Measurements from ENCODE around the gene PCNP. TPM values are rescaled to one million over a fixed set of nuclear protein-coding genes. Genes with fewer than 3 reads are reported as not detected.

Gene PCNP
- total RNA-seq, 2 donors from 2014 or later = 59.2 to 92.9 TPM

DNA sequence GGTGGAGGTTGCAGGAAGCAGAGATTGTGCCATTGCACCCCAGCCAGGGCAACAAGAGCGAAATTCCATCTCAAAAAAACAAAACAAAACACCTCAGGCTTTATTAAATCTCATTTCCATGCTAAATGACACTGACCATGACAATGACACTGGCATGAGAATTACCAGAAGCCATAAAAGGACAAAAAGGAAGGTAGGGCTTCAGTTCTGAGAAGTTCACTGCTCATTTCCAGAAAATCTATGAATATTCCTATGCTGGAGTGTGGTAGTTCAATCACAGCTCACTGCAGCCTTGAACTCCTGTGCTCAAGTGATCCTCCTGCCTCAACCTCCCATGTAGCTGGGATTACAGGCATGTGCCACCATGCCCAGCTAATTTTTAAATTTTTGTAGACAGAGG is 44.7 kb downstream of the PCNP start:
- no peaks in the 10 kb centered on the region for H3K4me1 ChIP-seq (replicated peaks)
- H3K4me3 ChIP-seq = no peak overlapping the region
- H3K27ac ChIP-seq = no peak overlapping the region
- no peak for DNase-seq (ENCODE audit: low spot score)
- no peak for TF ChIP-seq POLR2A (IDR thresholded peaks at IDR 0.05)
- TF ChIP-seq, protein P1, sequence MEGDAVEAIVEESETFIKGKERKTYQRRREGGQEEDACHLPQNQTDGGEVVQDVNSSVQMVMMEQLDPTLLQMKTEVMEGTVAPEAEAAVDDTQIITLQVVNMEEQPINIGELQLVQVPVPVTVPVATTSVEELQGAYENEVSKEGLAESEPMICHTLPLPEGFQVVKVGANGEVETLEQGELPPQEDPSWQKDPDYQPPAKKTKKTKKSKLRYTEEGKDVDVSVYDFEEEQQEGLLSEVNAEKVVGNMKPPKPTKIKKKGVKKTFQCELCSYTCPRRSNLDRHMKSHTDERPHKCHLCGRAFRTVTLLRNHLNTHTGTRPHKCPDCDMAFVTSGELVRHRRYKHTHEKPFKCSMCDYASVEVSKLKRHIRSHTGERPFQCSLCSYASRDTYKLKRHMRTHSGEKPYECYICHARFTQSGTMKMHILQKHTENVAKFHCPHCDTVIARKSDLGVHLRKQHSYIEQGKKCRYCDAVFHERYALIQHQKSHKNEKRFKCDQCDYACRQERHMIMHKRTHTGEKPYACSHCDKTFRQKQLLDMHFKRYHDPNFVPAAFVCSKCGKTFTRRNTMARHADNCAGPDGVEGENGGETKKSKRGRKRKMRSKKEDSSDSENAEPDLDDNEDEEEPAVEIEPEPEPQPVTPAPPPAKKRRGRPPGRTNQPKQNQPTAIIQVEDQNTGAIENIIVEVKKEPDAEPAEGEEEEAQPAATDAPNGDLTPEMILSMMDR (IDR thresholded peaks at IDR 0.05) = no peak
- H3K36me3 ChIP-seq = no peaks in the 10 kb centered on the region
- intact Hi-C loops (cut with DNase I) = no loop called here
- H3K27me3 ChIP-seq (replicated peaks; ENCODE audit: insufficient read depth) = no peaks in the 10 kb centered on the region
- WGBS = 77% methylated on average over 1 of the region's 1 CpG
- no peaks in the 10 kb centered on the region for H3K9me3 ChIP-seq

DNA sequence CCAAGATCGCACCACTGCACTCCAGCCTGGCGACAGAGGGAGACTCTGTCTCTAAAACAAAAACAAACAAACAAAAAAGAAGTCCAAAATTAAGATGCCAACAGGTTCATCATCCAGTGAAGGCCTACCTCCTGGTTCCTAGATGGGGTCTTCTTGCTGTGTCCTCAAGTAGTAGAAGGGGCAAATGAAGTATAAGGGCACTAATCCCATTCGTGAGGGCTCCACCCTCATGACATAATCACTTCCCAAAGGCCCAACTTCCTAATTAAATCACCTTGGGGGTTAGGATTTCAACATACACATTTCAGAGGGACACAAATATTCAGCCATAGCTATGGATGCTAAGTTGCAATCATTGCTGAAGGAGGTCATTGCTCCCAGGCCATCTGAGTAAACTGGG is 45.8 kb downstream of the PCNP start:
- no peaks in the 10 kb centered on the region for H3K36me3 ChIP-seq
- H3K4me3 ChIP-seq = no peak overlapping the region
- intact Hi-C loops (cut with DNase I) = no loop called here
- H3K9me3 ChIP-seq = no peaks in the 10 kb centered on the region
- WGBS = 89% methylated on average over 3 of the region's 3 CpGs
- no peak for DNase-seq (ENCODE audit: low spot score)
- H3K4me1 ChIP-seq (replicated peaks) = no peaks in the 10 kb centered on the region
- H3K27me3 ChIP-seq (replicated peaks; ENCODE audit: insufficient read depth) = no peaks in the 10 kb centered on the region
- no peak overlapping the region for H3K27ac ChIP-seq
- TF ChIP-seq, protein P1 (IDR thresholded peaks at IDR 0.05) = no peak
- TF ChIP-seq POLR2A (IDR thresholded peaks at IDR 0.05) = no peak
- TF ChIP-seq POLR2AphosphoS5 (IDR thresholded peaks at IDR 0.05) = no peak

DNA sequence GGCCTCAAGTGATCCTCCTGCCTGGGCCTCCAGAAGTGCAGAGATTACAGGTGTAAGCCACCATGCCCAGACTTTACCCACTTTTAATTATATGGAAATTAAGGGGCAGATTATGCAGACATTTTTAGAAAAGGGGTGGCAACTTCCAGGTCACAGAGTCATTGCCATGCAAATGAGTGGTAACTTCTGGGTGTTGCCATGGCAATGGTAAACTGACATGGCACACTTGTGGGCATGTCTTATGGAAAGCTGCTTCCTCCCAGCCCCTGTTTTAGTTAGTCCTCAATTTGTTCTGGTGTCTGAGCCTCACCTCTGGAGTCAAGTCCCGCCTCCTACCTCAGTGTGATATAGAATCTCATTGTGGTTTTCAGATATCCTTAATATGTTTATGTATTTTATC is 49.7 kb downstream of the PCNP start:
- H3K27ac ChIP-seq = no peak overlapping the region
- no peaks in the 10 kb centered on the region for H3K4me1 ChIP-seq (replicated peaks)
- intact Hi-C loops (cut with DNase I) = no loop called here
- H3K9me3 ChIP-seq = no peaks in the 10 kb centered on the region
- WGBS = 100% methylated on average over 1 of the region's 1 CpG
- H3K36me3 ChIP-seq = no peaks in the 10 kb centered on the region
- H3K4me3 ChIP-seq = no peak overlapping the region
- TF ChIP-seq POLR2A (IDR thresholded peaks at IDR 0.05) (no peak), POLR2AphosphoS5 (IDR thresholded peaks at IDR 0.05) (no peak)
- TF ChIP-seq, protein P1 (IDR thresholded peaks at IDR 0.05) = no peak
- H3K27me3 ChIP-seq (replicated peaks; ENCODE audit: insufficient read depth) = no peaks in the 10 kb centered on the region
- no peak for DNase-seq (ENCODE audit: low spot score)

DNA sequence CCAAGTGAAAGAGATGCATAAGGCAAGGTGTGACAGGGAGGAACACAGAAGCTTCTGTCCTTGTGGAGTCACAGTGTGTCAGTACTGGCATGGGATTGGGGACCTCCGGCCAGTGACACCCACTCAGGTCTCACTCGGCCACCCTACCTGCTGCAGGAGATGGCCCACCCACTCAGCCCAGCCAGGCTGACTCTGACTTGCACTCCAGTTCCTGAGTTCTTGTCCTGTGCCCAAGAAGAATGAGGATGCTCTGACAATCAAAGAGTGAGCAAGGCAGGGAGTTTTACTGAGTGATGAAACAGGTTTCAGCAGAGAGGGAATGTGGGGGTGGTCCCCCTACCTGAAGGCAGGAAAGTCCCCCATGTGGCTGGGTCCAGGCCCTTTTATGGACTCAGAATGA is 50.9 kb downstream of the PCNP start:
- Histone ChIP-seq H3K4me1 (replicated peaks) (no peaks in the 10 kb centered on the region), H3K27me3 (replicated peaks; ENCODE audit: insufficient read depth) (no peaks in the 10 kb centered on the region), H3K36me3 (no peaks in the 10 kb centered on the region), H3K27ac (no peak overlapping the region), H3K4me3 (no peak overlapping the region), H3K9me3 (no peaks in the 10 kb centered on the region)
- intact Hi-C loops (cut with DNase I) = no loop called here
- TF ChIP-seq POLR2AphosphoS5 (IDR thresholded peaks at IDR 0.05) (no peak), POLR2A (IDR thresholded peaks at IDR 0.05) (no peak)
- TF ChIP-seq, protein P1 (IDR thresholded peaks at IDR 0.05) = no peak
- 80% methylated on average over 2 of the region's 2 CpGs for WGBS
- no peak for DNase-seq (ENCODE audit: low spot score)

DNA sequence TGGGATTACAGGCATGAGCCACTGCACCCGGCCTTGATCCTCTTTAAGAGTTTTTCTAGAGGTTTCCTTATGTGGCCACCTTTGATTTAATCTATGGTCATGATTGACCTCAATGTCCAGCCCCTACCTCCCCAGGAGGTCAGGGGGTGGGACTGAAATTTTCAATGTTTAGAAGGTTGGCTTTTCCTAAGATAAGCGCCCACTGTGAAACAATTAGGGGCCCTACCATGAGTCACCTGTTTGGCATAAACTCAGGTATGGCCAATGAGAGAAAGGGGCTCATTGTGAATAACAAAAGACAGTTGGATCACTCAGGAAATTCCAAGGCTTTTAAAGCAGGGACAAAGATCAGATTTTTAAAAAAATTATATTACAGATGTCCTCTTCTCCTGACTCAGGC is 51.9 kb downstream of the PCNP start:
- H3K36me3 ChIP-seq = no peaks in the 10 kb centered on the region
- no peaks in the 10 kb centered on the region for H3K4me1 ChIP-seq (replicated peaks)
- H3K27me3 ChIP-seq (replicated peaks; ENCODE audit: insufficient read depth) = no peaks in the 10 kb centered on the region
- WGBS = 95% methylated on average over 2 of the region's 2 CpGs
- TF ChIP-seq POLR2AphosphoS5 (IDR thresholded peaks at IDR 0.05) = no peak
- no peak for TF ChIP-seq POLR2A (IDR thresholded peaks at IDR 0.05)
- TF ChIP-seq, protein P1 (IDR thresholded peaks at IDR 0.05) = no peak
- no peaks in the 10 kb centered on the region for H3K9me3 ChIP-seq
- no peak overlapping the region for H3K4me3 ChIP-seq
- H3K27ac ChIP-seq = no peak overlapping the region
- intact Hi-C loops (cut with DNase I) = no loop called here
- no peak for DNase-seq (ENCODE audit: low spot score)
